HFFc6 (cell line): Measurements from ENCODE around the gene EPHA1. TPM values are rescaled to one million over a fixed set of nuclear protein-coding genes. Genes with fewer than 3 reads are reported as not detected.

Experiments
- DNase-seq: peaks from one replicate; pipeline ENCODE4 v3.0.0-alpha.2; 2018
- H3K27ac Mint-ChIP-seq: 2 replicates; pipeline ENCODE4 v1.8.0; 2020; ENCODE audit warnings: mild to moderate bottlenecking, mixed read lengths
- H3K27me3 Mint-ChIP-seq: 2 replicates; pipeline ENCODE4 v1.8.0; 2021; ENCODE audit warnings: mild to moderate bottlenecking, moderate library complexity, mixed read lengths; ENCODE audit not compliant: insufficient read depth
- H3K36me3 Mint-ChIP-seq: 2 replicates; pipeline ENCODE4 v1.8.0; 2021; ENCODE audit warnings: low read depth, mixed read lengths
- H3K4me1 Mint-ChIP-seq: 2 replicates; pipeline ENCODE4 v1.8.0; 2020; ENCODE audit warnings: low read depth, mixed read lengths
- H3K4me3 Mint-ChIP-seq: 2 replicates; pipeline ENCODE4 v1.8.0; 2020; ENCODE audit warnings: mild to moderate bottlenecking, moderate library complexity, mixed read lengths
- H3K9me3 Mint-ChIP-seq: 2 replicates; pipeline ENCODE4 v1.8.0; 2020; ENCODE audit warnings: mild to moderate bottlenecking, mixed read lengths
- total RNA-seq, 6 experiments: library from RNA; stranded (reverse); fragmentation: NEBNext Ultra II Directional; extraction: Animal tissue kit (Norgen Biotek cat#: 25700); gene quantifications; 2 replicates in 1 of 6; 3 replicates in 5 of 6; pipeline ENCODE4 v1.2.3, GENCODE V29; 2021
- TF ChIP-seq, protein P1 (sequence below): fragments of 200-600 bp; sonication (generic); IDR thresholded peaks from 2 replicates; pipeline ENCODE4 v1.5.0; 2021; ENCODE audit warnings: antibody characterized with exemption, mild to moderate bottlenecking

EPHA1 gene
- total RNA-seq, 6 experiments from 2014 or later = not detected

DNA sequence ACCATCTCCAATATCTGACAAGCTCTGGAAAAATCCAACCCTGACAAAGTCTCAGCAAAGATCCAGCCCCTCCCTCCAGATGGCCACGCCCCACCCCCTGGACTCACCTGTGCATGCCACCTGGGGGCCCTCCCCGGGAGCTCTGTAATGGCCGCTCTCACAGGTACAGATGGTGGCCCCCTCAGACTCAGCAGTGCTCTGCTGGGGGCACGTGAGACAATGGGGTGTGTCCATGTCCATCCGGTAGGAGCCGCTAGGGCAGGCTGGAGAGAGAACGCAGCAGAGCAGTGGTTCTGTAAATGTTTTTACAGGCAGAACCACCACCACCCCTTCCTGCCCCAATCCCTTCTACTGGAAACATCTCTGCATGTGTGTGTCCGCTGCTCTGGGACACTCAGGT, 9.5 kb downstream of the EPHA1 start:
- Mint-ChIP-seq H3K27ac (no peak overlapping the region), H3K4me1 (peaks cover 12% of the 10 kb centered on the region), H3K9me3 (no peaks in the 10 kb centered on the region), H3K27me3 (peaks cover 27% of the 10 kb centered on the region), H3K4me3 (no peak overlapping the region), H3K36me3 (no peaks in the 10 kb centered on the region)
- DNase-seq = no peak
- TF ChIP-seq, protein P1, sequence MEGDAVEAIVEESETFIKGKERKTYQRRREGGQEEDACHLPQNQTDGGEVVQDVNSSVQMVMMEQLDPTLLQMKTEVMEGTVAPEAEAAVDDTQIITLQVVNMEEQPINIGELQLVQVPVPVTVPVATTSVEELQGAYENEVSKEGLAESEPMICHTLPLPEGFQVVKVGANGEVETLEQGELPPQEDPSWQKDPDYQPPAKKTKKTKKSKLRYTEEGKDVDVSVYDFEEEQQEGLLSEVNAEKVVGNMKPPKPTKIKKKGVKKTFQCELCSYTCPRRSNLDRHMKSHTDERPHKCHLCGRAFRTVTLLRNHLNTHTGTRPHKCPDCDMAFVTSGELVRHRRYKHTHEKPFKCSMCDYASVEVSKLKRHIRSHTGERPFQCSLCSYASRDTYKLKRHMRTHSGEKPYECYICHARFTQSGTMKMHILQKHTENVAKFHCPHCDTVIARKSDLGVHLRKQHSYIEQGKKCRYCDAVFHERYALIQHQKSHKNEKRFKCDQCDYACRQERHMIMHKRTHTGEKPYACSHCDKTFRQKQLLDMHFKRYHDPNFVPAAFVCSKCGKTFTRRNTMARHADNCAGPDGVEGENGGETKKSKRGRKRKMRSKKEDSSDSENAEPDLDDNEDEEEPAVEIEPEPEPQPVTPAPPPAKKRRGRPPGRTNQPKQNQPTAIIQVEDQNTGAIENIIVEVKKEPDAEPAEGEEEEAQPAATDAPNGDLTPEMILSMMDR = no peak

DNA sequence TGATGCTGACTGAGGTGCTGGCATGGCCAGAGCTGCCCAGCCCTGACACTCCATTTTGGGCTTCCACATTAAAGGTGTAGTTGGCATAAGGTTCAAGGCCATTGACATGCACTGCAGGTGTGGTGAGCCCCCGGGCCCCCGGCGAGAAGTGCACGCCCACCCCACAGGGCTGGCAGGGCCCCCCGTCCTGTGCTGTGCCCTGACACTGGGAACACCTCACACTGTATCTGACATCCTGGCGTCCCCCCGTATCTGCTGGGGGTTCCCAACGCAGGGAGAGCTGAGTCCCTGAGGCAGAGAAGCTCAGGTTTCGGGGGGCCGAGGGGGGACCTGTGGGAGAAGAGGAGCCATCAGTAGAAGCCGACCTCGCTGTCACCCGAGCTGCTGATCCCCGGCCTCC, 10.0 kb downstream of the EPHA1 start:
- DNase-seq = no peak
- no peak overlapping the region for H3K4me3 Mint-ChIP-seq
- no peak overlapping the region for H3K27ac Mint-ChIP-seq
- no peaks in the 10 kb centered on the region for H3K36me3 Mint-ChIP-seq
- TF ChIP-seq, protein P1 = no peak
- H3K27me3 Mint-ChIP-seq = peaks cover 29% of the 10 kb centered on the region
- peaks cover 12% of the 10 kb centered on the region for H3K4me1 Mint-ChIP-seq
- H3K9me3 Mint-ChIP-seq = peaks cover 4% of the 10 kb centered on the region; the same call in 1 of the 2 replicates

DNA sequence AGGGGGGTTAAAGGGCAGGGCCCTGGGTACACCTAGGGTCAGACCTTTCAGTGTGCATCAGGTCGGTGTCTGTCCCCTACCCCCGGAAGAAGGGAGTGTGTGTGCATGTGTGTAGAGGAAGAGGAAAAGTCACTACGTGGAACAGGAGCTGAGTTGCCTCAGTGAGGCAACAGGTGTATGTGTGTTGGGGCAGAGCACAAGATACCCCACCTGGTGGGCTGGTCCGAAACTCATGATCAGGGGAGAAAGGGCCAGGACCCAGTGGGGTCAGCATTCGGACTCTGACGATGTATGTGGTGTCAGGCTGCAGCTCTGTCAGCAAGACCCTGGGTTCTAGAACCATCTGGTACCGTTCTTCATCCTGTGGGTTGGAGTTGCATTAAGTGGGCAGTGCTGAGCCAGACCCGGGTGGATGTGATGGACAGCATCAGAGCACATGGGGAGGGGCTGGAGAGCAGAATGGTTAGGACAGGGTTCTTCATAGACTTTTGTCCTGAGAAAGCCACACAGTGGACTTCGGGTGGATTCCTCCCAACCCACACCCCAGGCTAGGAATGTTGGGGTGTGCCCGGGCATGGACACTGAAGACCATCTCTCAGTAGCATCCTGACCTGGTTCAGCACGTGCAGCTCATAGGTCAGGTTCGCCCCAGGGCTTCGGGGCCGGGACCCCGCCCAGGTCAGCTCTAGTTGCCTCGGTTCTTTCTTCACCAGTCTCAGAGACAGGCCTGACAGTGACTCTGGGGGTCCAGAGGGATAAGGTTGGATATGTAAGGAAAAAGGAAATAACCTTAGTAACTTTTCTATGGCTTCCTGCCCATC, 10.7 kb downstream of the EPHA1 start:
- Mint-ChIP-seq H3K27ac (no peak overlapping the region), H3K4me1 (peaks cover 18% of the 10 kb centered on the region), H3K36me3 (peaks cover 3% of the 10 kb centered on the region; the same call in 1 of the 2 replicates), H3K9me3 (peaks cover 5% of the 10 kb centered on the region; the same call in 1 of the 2 replicates), H3K4me3 (no peak overlapping the region; the same call in 1 of the 2 replicates), H3K27me3 (peaks cover 29% of the 10 kb centered on the region)
- TF ChIP-seq, protein P1 = no peak
- DNase-seq = no peak

DNA sequence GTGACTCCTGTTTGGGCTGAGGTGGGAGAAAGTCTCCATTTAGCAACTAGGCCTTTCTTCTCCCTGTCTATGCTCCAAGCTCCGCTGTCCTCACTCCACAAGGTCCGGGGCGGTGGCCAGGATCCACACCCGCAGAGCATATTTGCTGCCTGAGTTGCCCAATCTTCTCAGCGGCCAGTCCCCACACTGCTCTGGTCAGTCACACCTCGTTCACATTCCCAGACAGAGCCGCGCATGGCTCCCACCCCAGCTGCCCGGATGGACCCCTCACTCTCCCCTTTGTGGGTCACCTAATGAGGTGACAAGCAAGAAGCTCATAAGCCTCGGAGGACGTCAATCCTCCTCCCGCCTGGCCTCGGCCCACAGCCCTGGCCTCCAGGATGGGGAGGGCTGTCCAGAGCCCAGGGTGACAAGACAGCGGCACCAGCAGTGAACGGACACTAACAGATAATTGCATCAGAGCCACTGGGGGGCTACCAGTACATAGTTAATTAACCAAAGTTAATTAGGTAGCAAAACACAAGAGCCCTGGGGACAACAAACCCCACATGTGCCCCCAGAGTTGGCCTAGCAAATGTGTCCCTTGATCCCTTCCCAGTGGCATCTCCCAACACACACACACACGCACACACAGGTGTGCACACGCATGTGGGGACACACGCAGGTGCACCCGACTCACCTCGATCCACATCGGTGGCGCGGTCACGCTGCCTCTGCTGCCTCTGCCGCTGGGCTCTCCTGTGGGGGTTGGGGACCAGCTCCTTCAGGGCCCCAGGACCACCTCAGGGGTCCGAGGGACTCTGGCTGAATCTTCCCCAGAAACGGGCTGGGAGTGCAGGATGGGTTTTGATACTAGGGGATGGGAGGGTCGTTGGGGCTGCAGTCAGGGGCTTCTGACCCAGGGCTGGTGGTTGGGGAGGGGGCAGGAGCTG, 11.8 kb downstream of the EPHA1 start:
- Mint-ChIP-seq H3K4me1 (peaks cover 28% of the 10 kb centered on the region), H3K27me3 (peaks cover 31% of the 10 kb centered on the region), H3K4me3 (no peak overlapping the region; the same call in 1 of the 2 replicates), H3K36me3 (peaks cover 13% of the 10 kb centered on the region), H3K27ac (no peak overlapping the region; the same call in 1 of the 2 replicates), H3K9me3 (peaks cover 5% of the 10 kb centered on the region; the same call in 1 of the 2 replicates)
- DNase-seq = no peak
- TF ChIP-seq, protein P1 = no peak

DNA sequence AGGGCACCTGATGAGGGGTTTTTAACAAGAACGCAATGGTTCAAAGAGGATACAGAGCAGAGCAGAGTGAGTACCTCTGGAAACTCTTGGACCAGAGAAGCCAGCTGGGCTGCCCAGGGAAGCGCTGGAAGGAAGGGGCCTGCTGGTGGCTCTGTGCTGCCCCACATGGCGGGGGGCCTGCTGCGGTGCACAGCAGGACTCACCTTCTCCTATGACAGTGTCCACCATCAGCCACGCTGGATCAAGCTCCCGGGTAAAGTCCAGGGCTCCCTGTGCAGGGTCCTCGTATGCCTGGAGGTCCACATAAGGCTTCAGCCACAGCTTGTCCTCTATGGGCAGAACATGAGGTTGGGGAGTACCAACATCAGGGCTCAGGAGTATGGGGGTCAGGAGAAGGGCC, 12.5 kb downstream of the EPHA1 start:
- Mint-ChIP-seq H3K4me1 (peaks cover 35% of the 10 kb centered on the region), H3K27ac (0 out of 2 replicates have a peak overlapping the region, but pooled peaks have one; percentile 18), H3K36me3 (peaks cover 14% of the 10 kb centered on the region), H3K4me3 (no peak overlapping the region), H3K27me3 (peaks cover 27% of the 10 kb centered on the region), H3K9me3 (peaks cover 5% of the 10 kb centered on the region; the same call in 1 of the 2 replicates)
- TF ChIP-seq, protein P1 = no peak
- no peak for DNase-seq
